ENCODE results near the gene WDR89.

The WDR89 gene

DNA sequence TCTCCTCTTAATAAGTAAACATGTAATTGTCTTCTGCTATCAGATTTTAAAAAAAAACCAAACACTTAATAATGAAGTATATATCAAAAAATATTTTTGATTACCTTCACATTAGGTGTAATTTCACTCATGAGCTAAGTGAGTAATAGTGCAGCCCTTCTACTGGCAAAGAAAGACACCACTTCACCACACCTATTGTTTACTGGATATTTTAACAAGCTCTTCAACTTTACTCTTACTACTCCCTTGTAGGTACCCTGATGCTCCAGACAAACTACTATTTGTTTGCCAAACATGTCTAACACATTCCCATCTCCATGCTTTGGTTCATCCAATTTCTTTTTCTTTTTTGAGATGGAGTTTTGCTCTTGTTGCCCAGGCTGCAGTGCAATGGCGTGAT, 36.9 kb upstream of the WDR89 start:
- no CpG with 5 or more reads among the region's 1 CpG for WGBS (ENCODE audit: extremely low coverage, insufficient coverage, low lambda C conversion rate)
- H3K79me1 ChIP-seq (ENCODE audit: low read length), result no peaks in the 10 kb centered on the region

DNA sequence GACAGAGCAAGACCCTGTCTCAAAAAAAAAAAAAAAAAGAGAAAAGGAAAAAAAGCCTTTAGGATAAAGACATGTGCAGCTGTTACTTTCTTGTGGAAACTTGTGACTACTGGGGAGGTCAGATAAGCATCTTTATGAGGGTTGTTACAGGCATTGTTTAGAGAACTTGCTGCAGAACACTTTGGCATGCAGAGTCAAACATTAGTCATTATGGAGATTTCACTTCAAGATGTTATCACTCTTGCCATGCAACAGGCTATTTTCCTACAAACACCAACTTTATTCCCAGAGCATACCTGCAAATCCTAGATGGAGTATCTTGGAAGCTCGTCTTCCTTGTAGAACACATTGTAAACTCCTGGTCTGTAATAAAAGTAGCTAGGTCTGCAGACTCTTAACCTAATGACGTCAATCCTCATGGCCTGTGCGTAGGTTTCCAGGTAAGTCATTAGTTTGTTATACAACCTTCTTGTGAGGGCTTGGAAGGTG, 36.3 kb upstream of the WDR89 start:
- Histone ChIP-seq H3K27ac (ENCODE audit: low read depth, low read length) (no peak overlapping the region), H3K79me2 (ENCODE audit: control insufficient read depth, insufficient read depth, low read length) (no peaks in the 10 kb centered on the region), H3K56ac (ENCODE audit: low read length) (no peak overlapping the region), H3K4me1 (ENCODE audit: control insufficient read depth, low read depth, low read length) (peaks cover 3% of the 10 kb centered on the region), H3K79me1 (ENCODE audit: low read length) (no peaks in the 10 kb centered on the region), H3K23ac (ENCODE audit: low read length) (no peak overlapping the region), H4K8ac (ENCODE audit: low read depth, low read length) (no peak overlapping the region), H2BK120ac (ENCODE audit: low read depth, low read length) (no peak overlapping the region), H2AK5ac (ENCODE audit: low read length) (no peak overlapping the region), H3K4ac (ENCODE audit: low read depth, low read length) (no peak overlapping the region), H3K9ac (ENCODE audit: low read length) (no peak overlapping the region), H3K18ac (ENCODE audit: low read length) (no peak overlapping the region), H3K4me2 (ENCODE audit: low read length) (no peak overlapping the region), H3K4me3 (ENCODE audit: low read length) (no peak overlapping the region), H2BK15ac (replicated peaks; ENCODE audit: low read depth) (no peak overlapping the region), H2BK5ac (ENCODE audit: low read length) (no peak overlapping the region), H3K36me3 (ENCODE audit: control insufficient read depth, insufficient read depth, low read length) (no peaks in the 10 kb centered on the region), H4K5ac (ENCODE audit: low read length) (no peak overlapping the region), H3K27me3 (ENCODE audit: insufficient read depth, low read length, poor library complexity) (no peaks in the 10 kb centered on the region)
- peak; percentile 94 for DNase-seq
- no CpG with 5 or more reads among the region's 3 CpGs for WGBS (ENCODE audit: extremely low coverage, insufficient coverage, low lambda C conversion rate)

More for the DNA sequence above, 36.9 kb upstream of the WDR89 start:
- Histone ChIP-seq H3K9ac (ENCODE audit: low read length) (no peak overlapping the region), H4K8ac (ENCODE audit: low read depth, low read length) (no peak overlapping the region), H2AK5ac (ENCODE audit: low read length) (no peak overlapping the region), H2BK15ac (replicated peaks; ENCODE audit: low read depth) (no peak overlapping the region), H3K36me3 (ENCODE audit: control insufficient read depth, insufficient read depth, low read length) (no peaks in the 10 kb centered on the region), H3K27me3 (ENCODE audit: insufficient read depth, low read length, poor library complexity) (no peaks in the 10 kb centered on the region), H3K23ac (ENCODE audit: low read length) (no peak overlapping the region), H4K5ac (ENCODE audit: low read length) (no peak overlapping the region), H3K4me3 (ENCODE audit: low read length) (no peak overlapping the region), H3K27ac (ENCODE audit: low read depth, low read length) (no peak overlapping the region), H2BK5ac (ENCODE audit: low read length) (no peak overlapping the region), H3K18ac (ENCODE audit: low read length) (no peak overlapping the region), H3K4me1 (ENCODE audit: control insufficient read depth, low read depth, low read length) (peaks cover 3% of the 10 kb centered on the region), H3K56ac (ENCODE audit: low read length) (no peak overlapping the region), H3K4ac (ENCODE audit: low read depth, low read length) (no peak overlapping the region), H2BK120ac (ENCODE audit: low read depth, low read length) (no peak overlapping the region), H3K4me2 (ENCODE audit: low read length) (no peak overlapping the region), H3K79me2 (ENCODE audit: control insufficient read depth, insufficient read depth, low read length) (no peaks in the 10 kb centered on the region)
- no peak for DNase-seq

DNA sequence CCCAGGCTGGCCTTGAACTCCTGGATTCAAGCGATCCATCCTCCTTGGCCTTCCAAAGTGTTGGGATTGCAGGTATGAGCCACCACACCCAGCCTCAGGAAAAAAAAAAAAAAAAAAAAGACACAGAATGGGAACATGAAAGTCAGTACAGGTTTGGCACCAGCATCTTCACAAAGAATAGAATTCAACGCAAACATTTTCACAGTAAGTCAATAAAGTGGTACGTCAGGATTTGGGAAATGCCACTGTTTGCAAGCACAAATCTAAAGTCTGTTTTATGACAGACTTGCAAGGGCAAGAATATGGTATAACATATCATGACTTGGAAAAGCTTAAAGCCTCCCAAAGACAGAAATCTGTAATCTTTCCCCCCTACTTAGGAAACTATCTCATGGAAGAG, 34.9 kb upstream of the WDR89 start:
- no peak overlapping the region for H3K18ac ChIP-seq (ENCODE audit: low read length)
- peaks cover 3% of the 10 kb centered on the region for H3K4me1 ChIP-seq (ENCODE audit: control insufficient read depth, low read depth, low read length)
- H3K79me2 ChIP-seq (ENCODE audit: control insufficient read depth, insufficient read depth, low read length), result no peaks in the 10 kb centered on the region
- no peak overlapping the region for H3K4me2 ChIP-seq (ENCODE audit: low read length)
- no peak overlapping the region for H2BK120ac ChIP-seq (ENCODE audit: low read depth, low read length)
- H3K23ac ChIP-seq (ENCODE audit: low read length), result no peak overlapping the region
- H4K5ac ChIP-seq (ENCODE audit: low read length), result no peak overlapping the region
- H2AK5ac ChIP-seq (ENCODE audit: low read length), result no peak overlapping the region
- no peak overlapping the region for H3K56ac ChIP-seq (ENCODE audit: low read length)
- H3K27ac ChIP-seq (ENCODE audit: low read depth, low read length), result no peak overlapping the region
- no CpG with 5 or more reads among the region's 3 CpGs for WGBS (ENCODE audit: extremely low coverage, insufficient coverage, low lambda C conversion rate)
- H3K4ac ChIP-seq (ENCODE audit: low read depth, low read length), result no peak overlapping the region
- no peak overlapping the region for H3K9ac ChIP-seq (ENCODE audit: low read length)
- no peak overlapping the region for H3K4me3 ChIP-seq (ENCODE audit: low read length)
- DNase-seq, result no peak
- no peaks in the 10 kb centered on the region for H3K79me1 ChIP-seq (ENCODE audit: low read length)
- no peak overlapping the region for H2BK15ac ChIP-seq (replicated peaks; ENCODE audit: low read depth)
- H3K27me3 ChIP-seq (ENCODE audit: insufficient read depth, low read length, poor library complexity), result no peaks in the 10 kb centered on the region
- no peak overlapping the region for H2BK5ac ChIP-seq (ENCODE audit: low read length)
- no peak overlapping the region for H4K8ac ChIP-seq (ENCODE audit: low read depth, low read length)
- H3K36me3 ChIP-seq (ENCODE audit: control insufficient read depth, insufficient read depth, low read length), result no peaks in the 10 kb centered on the region

DNA sequence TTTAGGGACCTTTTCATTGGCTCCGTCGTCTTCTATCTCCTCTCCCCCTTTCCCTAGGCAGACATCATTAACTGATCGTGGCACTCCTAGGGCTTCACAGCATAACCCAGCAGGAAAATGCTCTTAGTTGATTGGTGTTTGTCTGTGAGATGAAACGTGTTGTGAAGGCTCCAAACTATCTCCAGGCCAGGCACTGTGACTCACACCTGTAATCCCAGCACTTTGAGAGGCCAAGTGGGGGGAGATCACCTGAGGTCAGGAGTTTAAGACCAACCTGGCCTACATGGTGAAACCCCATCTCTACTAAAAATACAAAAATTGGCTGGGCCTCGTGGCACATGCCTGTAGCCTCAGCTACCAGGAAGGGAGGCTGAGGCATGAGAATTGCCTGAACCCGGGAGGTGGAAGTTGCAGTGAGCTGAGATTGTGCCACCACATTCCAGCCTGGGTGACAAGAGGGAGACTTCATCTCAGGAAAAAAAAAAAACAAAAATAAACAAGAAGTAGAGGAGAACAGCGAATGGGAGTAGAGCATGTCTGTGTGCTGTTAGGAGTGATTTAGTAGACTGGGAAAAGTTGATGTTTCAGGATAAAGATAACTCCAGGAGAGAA, 32.3 kb upstream of the WDR89 start:
- H3K4ac ChIP-seq (ENCODE audit: low read depth, low read length), result no peak overlapping the region
- no peak overlapping the region for H2AK5ac ChIP-seq (ENCODE audit: low read length)
- no peaks in the 10 kb centered on the region for H3K27me3 ChIP-seq (ENCODE audit: insufficient read depth, low read length, poor library complexity)
- DNase-seq, result peak; percentile 28
- no peak overlapping the region for H3K4me3 ChIP-seq (ENCODE audit: low read length)
- no peak overlapping the region for H4K5ac ChIP-seq (ENCODE audit: low read length)
- no peak overlapping the region for H3K27ac ChIP-seq (ENCODE audit: low read depth, low read length)
- no peak overlapping the region for H2BK120ac ChIP-seq (ENCODE audit: low read depth, low read length)
- no peak overlapping the region for H3K9ac ChIP-seq (ENCODE audit: low read length)
- no peak overlapping the region for H2BK15ac ChIP-seq (replicated peaks; ENCODE audit: low read depth)
- H3K79me1 ChIP-seq (ENCODE audit: low read length), result no peaks in the 10 kb centered on the region
- no peaks in the 10 kb centered on the region for H3K79me2 ChIP-seq (ENCODE audit: control insufficient read depth, insufficient read depth, low read length)
- WGBS (ENCODE audit: extremely low coverage, insufficient coverage, low lambda C conversion rate), result no CpG with 5 or more reads among the region's 7 CpGs
- no peak overlapping the region for H2BK5ac ChIP-seq (ENCODE audit: low read length)
- no peak overlapping the region for H3K18ac ChIP-seq (ENCODE audit: low read length)
- H3K23ac ChIP-seq (ENCODE audit: low read length), result no peak overlapping the region
- no peak overlapping the region for H3K56ac ChIP-seq (ENCODE audit: low read length)
- H3K4me1 ChIP-seq (ENCODE audit: control insufficient read depth, low read depth, low read length), result peaks cover 3% of the 10 kb centered on the region
- H3K36me3 ChIP-seq (ENCODE audit: control insufficient read depth, insufficient read depth, low read length), result no peaks in the 10 kb centered on the region
- no peak overlapping the region for H3K4me2 ChIP-seq (ENCODE audit: low read length)
- no peak overlapping the region for H4K8ac ChIP-seq (ENCODE audit: low read depth, low read length)

DNA sequence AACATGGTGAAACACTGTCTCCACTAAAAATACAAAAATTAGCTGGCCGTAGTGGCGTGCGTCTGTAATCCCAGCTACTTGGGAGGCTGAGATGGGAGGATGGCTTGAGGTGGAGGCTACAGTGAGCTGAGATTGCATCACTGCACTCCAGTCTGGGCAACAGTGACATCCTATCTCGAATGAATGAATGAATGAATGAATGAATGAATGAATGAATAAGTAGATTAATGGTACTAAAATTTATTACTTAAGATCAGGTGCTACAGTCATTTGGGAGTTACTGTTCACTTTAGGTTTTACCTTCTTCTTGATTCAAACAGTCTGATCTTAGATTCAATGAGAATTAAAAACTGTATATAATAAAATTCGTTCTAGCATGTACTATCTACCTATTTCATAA, 31.6 kb upstream of the WDR89 start:
- no peak overlapping the region for H3K4ac ChIP-seq (ENCODE audit: low read depth, low read length)
- H2BK5ac ChIP-seq (ENCODE audit: low read length), result no peak overlapping the region
- H3K79me1 ChIP-seq (ENCODE audit: low read length), result no peaks in the 10 kb centered on the region
- 92% methylated on average over 1 of the region's 5 CpGs for WGBS (ENCODE audit: extremely low coverage, insufficient coverage, low lambda C conversion rate)
- no peak overlapping the region for H3K9ac ChIP-seq (ENCODE audit: low read length)
- H2BK120ac ChIP-seq (ENCODE audit: low read depth, low read length), result no peak overlapping the region
- H2AK5ac ChIP-seq (ENCODE audit: low read length), result no peak overlapping the region
- no peak overlapping the region for H3K4me2 ChIP-seq (ENCODE audit: low read length)
- H3K27ac ChIP-seq (ENCODE audit: low read depth, low read length), result no peak overlapping the region
- no peak overlapping the region for H4K8ac ChIP-seq (ENCODE audit: low read depth, low read length)
- DNase-seq, result no peak
- no peaks in the 10 kb centered on the region for H3K27me3 ChIP-seq (ENCODE audit: insufficient read depth, low read length, poor library complexity)
- no peak overlapping the region for H4K5ac ChIP-seq (ENCODE audit: low read length)
- H2BK15ac ChIP-seq (replicated peaks; ENCODE audit: low read depth), result no peak overlapping the region
- H3K23ac ChIP-seq (ENCODE audit: low read length), result no peak overlapping the region
- no peak overlapping the region for H3K56ac ChIP-seq (ENCODE audit: low read length)
- H3K4me3 ChIP-seq (ENCODE audit: low read length), result no peak overlapping the region
- H3K79me2 ChIP-seq (ENCODE audit: control insufficient read depth, insufficient read depth, low read length), result no peaks in the 10 kb centered on the region
- H3K4me1 ChIP-seq (ENCODE audit: control insufficient read depth, low read depth, low read length), result peaks cover 3% of the 10 kb centered on the region
- H3K36me3 ChIP-seq (ENCODE audit: control insufficient read depth, insufficient read depth, low read length), result no peaks in the 10 kb centered on the region
- no peak overlapping the region for H3K18ac ChIP-seq (ENCODE audit: low read length)
